Activated CD8-positive, alpha-beta memory T cell treated with anti-CD3 and anti-CD28 coated beads for 4 hours (primary cell): ENCODE measurements around the gene BTRC.

Experiments
- DNase-seq, 2 donors: peaks; one replicate each; pipeline ENCODE4 v3.0.0-alpha.2; 2020; ENCODE audit warnings: low read depth in 2 of 2

The BTRC gene

GRCh38 chr10:101444058-101444898 is 90.3 kb downstream of the BTRC start:
- DNase-seq = no peak

- DNase-seq = no peak
Observed at GRCh38 chr10:101446071-101446470, 92.1 kb downstream of the BTRC start.

- DNase-seq = no peak
Observed at GRCh38 chr10:101446947-101447346, 93.0 kb downstream of the BTRC start.

GRCh38 chr10:101447477-101447876 is 93.5 kb downstream of the BTRC start:
- DNase-seq = no peak

GRCh38 chr10:101450277-101451080 is 96.5 kb downstream of the BTRC start:
- no peak for DNase-seq

- DNase-seq = no peak
Observed at GRCh38 chr10:101451261-101451660, 97.3 kb downstream of the BTRC start.

GRCh38 chr10:101451667-101452069 is 97.7 kb downstream of the BTRC start:
- DNase-seq = no peak

GRCh38 chr10:101452176-101452575 is 98.2 kb downstream of the BTRC start:
- DNase-seq = no peak

- DNase-seq = no peak
Observed at GRCh38 chr10:101452593-101452992, 98.6 kb downstream of the BTRC start.

- no peak for DNase-seq
Observed at GRCh38 chr10:101453318-101453717, 99.4 kb downstream of the BTRC start.

GRCh38 chr10:101453791-101454718 is 100.1 kb downstream of the BTRC start:
- DNase-seq = no peak

- DNase-seq = no peak
Observed at GRCh38 chr10:101458869-101459268, 104.9 kb downstream of the BTRC start.

- DNase-seq = no peak
Observed at GRCh38 chr10:101464082-101464481, 110.1 kb downstream of the BTRC start.

- no peak for DNase-seq
Observed at GRCh38 chr10:101464599-101464998, 110.6 kb downstream of the BTRC start.

GRCh38 chr10:101466016-101466912 is 112.3 kb downstream of the BTRC start:
- DNase-seq = no peak

- DNase-seq = no peak
Observed at GRCh38 chr10:101467286-101467770, 113.4 kb downstream of the BTRC start.

GRCh38 chr10:101468159-101468558 is 114.2 kb downstream of the BTRC start:
- no peak for DNase-seq

- no peak for DNase-seq
Observed at GRCh38 chr10:101476383-101476782, 122.4 kb downstream of the BTRC start.

GRCh38 chr10:101478956-101479355 is 125.0 kb downstream of the BTRC start:
- DNase-seq = no peak

- DNase-seq = no peak
Observed at GRCh38 chr10:101481256-101481655, 127.3 kb downstream of the BTRC start.

- no peak for DNase-seq
Observed at GRCh38 chr10:101482568-101482967, 128.6 kb downstream of the BTRC start.
